Endothelial cell (in vitro differentiated cells): ENCODE measurements around the gene MLLT3. TPM values are rescaled to one million over a fixed set of nuclear protein-coding genes. Genes with fewer than 3 reads are reported as not detected.

ENCODE experiments used
- DNase-seq: peaks from one replicate; pipeline ENCODE4 v3.0.0; 2021; ENCODE audit warnings: low spot score
- H3K27ac Mint-ChIP-seq: one replicate; pipeline ENCODE4 v1.8.0; 2021; ENCODE audit warnings: mixed read lengths, inconsistent platforms; ENCODE audit not compliant: unreplicated experiment
- H3K27me3 Mint-ChIP-seq: one replicate; pipeline ENCODE4 v1.8.0; 2021; ENCODE audit warnings: mild to moderate bottlenecking, moderate library complexity, mixed read lengths, inconsistent platforms; ENCODE audit not compliant: unreplicated experiment
- H3K36me3 Mint-ChIP-seq: one replicate; pipeline ENCODE4 v1.8.0; 2021; ENCODE audit warnings: mild to moderate bottlenecking, low read depth, mixed read lengths, inconsistent platforms; ENCODE audit not compliant: unreplicated experiment
- H3K4me1 Mint-ChIP-seq: one replicate; pipeline ENCODE4 v1.8.0; 2021; ENCODE audit warnings: mild to moderate bottlenecking, mixed read lengths, inconsistent platforms; ENCODE audit not compliant: unreplicated experiment
- H3K4me3 Mint-ChIP-seq: one replicate; pipeline ENCODE4 v1.8.0; 2021; ENCODE audit warnings: mild to moderate bottlenecking, mixed read lengths, inconsistent platforms; ENCODE audit not compliant: unreplicated experiment
- H3K9me3 Mint-ChIP-seq: one replicate; pipeline ENCODE4 v1.8.0; 2021; ENCODE audit warnings: mixed read lengths, inconsistent platforms; ENCODE audit not compliant: unreplicated experiment
- total RNA-seq: library from RNA; stranded (reverse); fragmentation: NEBNext Ultra II Directional; extraction: Animal tissue kit (Norgen Biotek cat#: 25700); gene quantifications from one replicate; pipeline ENCODE4 v1.2.1, GENCODE V29; 2021; ENCODE audit not compliant: unreplicated experiment
- TF ChIP-seq, protein P1 (sequence below): fragments of 200-600 bp; sonication (generic); IDR thresholded peaks from one replicate; pipeline ENCODE4 v1.5.0; 2021; ENCODE audit warnings: antibody characterized with exemption; ENCODE audit not compliant: unreplicated experiment

Gene MLLT3
- total RNA-seq, 1 donor from 2014 or later, result 25.2 TPM

DNA sequence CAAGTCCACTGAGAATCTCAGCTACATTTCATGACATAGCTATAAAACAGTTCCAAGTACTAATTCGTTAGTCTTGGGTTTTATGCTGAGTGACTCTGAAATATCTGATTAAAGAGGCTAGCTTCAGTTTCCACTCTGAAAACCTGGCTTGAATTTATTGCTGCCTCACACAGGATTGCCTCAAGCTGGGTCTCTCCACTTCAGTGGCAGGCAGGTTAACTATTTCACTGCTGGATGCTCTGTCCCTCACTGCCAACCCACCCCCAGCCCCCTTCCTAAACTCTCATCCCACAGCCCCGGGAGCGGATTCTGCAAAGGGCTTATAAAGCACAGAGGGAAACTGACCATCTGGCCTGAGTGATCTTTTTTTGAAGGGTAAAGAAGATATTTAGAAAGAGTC, 318.3 kb downstream of the MLLT3 start:
- no peak overlapping the region for H3K27ac Mint-ChIP-seq
- peaks cover 16% of the 10 kb centered on the region for H3K4me1 Mint-ChIP-seq
- TF ChIP-seq, protein P1, sequence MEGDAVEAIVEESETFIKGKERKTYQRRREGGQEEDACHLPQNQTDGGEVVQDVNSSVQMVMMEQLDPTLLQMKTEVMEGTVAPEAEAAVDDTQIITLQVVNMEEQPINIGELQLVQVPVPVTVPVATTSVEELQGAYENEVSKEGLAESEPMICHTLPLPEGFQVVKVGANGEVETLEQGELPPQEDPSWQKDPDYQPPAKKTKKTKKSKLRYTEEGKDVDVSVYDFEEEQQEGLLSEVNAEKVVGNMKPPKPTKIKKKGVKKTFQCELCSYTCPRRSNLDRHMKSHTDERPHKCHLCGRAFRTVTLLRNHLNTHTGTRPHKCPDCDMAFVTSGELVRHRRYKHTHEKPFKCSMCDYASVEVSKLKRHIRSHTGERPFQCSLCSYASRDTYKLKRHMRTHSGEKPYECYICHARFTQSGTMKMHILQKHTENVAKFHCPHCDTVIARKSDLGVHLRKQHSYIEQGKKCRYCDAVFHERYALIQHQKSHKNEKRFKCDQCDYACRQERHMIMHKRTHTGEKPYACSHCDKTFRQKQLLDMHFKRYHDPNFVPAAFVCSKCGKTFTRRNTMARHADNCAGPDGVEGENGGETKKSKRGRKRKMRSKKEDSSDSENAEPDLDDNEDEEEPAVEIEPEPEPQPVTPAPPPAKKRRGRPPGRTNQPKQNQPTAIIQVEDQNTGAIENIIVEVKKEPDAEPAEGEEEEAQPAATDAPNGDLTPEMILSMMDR, result no peak
- H3K4me3 Mint-ChIP-seq, result no peak overlapping the region
- no peaks in the 10 kb centered on the region for H3K36me3 Mint-ChIP-seq
- H3K27me3 Mint-ChIP-seq, result peaks cover 2% of the 10 kb centered on the region
- no peak for DNase-seq
- H3K9me3 Mint-ChIP-seq, result no peaks in the 10 kb centered on the region

DNA sequence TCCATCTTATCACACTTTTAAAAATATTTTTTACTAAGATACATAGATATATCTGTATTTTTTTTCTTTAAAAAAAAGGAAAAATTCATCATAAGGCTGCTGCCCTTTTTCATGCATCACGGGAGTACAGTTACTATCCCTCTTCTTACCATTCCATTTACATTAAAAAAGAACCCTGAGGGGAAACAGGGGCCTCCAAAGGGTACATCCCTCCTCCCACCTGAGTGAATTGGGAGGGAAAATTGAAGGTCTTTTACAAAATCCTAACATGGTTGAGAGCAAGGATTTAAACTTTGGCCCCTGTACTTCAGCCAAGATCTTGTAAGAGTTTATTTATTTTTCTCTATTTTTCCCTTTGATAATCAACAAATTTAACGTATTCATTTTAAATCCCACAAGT, 319.2 kb downstream of the MLLT3 start:
- H3K27me3 Mint-ChIP-seq, result peaks cover 2% of the 10 kb centered on the region
- TF ChIP-seq, protein P1, result no peak
- DNase-seq, result no peak
- H3K9me3 Mint-ChIP-seq, result no peaks in the 10 kb centered on the region
- peaks cover 13% of the 10 kb centered on the region for H3K4me1 Mint-ChIP-seq
- H3K36me3 Mint-ChIP-seq, result no peaks in the 10 kb centered on the region
- no peak overlapping the region for H3K4me3 Mint-ChIP-seq
- H3K27ac Mint-ChIP-seq, result no peak overlapping the region

DNA sequence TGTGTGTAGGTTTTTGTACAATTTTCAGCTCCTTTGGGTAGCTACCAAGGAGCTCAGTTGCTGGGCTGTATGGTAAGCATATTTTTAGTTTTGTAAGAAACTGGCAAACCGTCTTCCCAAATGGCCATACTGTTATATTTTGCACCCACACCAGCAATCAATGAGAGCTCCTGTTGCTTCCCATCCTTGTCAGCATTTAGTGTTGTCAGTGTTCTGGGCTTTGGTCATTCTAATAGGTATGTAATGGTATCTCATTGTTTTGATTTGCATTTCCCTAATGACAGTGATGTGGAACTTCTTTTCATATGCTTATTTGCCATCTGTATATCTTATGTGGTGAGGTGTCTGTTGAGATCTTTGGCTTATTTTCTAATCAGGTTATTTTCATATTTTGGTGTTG, 320.1 kb downstream of the MLLT3 start:
- peaks cover 3% of the 10 kb centered on the region for H3K27me3 Mint-ChIP-seq
- no peaks in the 10 kb centered on the region for H3K36me3 Mint-ChIP-seq
- no peaks in the 10 kb centered on the region for H3K9me3 Mint-ChIP-seq
- peaks cover 5% of the 10 kb centered on the region for H3K4me1 Mint-ChIP-seq
- TF ChIP-seq, protein P1, result no peak
- H3K27ac Mint-ChIP-seq, result no peak overlapping the region
- DNase-seq, result no peak
- no peak overlapping the region for H3K4me3 Mint-ChIP-seq

DNA sequence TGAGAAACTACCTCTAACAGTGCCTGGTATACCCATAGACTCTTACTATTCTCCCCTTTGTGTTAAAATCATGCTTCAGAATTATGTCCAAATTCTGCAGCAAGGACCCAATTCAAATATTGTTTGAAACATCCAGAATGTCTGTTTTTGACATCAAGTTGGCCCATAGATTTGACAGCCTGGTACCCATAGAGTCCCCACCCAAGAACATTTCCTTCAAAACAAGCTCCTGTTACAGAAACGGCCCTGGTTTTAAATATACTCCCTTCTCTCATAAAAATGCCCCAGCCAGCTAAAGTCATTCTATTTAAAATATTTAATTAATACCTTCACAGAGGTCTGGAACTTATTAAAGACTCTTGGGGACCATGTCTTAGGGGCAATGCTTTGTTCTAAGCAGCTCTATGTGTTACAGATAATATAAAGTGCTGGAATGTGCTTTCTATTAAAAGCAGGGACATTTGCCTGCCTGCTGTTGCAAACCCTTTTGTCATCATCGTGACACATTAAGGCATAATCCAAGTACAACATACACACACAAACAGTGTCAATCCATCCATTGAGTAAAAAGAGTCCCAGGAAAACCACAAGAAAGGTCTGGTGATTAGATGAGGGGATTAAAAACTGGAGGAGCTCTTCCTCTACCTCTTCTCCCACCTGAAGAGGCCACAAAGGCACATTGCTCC, 321.7 kb downstream of the MLLT3 start:
- Mint-ChIP-seq H3K4me3 (no peak overlapping the region), H3K4me1 (peaks cover 2% of the 10 kb centered on the region), H3K9me3 (no peaks in the 10 kb centered on the region), H3K27ac (no peak overlapping the region), H3K27me3 (peaks cover 1% of the 10 kb centered on the region), H3K36me3 (no peaks in the 10 kb centered on the region)
- no peak for DNase-seq
- TF ChIP-seq, protein P1, result no peak

DNA sequence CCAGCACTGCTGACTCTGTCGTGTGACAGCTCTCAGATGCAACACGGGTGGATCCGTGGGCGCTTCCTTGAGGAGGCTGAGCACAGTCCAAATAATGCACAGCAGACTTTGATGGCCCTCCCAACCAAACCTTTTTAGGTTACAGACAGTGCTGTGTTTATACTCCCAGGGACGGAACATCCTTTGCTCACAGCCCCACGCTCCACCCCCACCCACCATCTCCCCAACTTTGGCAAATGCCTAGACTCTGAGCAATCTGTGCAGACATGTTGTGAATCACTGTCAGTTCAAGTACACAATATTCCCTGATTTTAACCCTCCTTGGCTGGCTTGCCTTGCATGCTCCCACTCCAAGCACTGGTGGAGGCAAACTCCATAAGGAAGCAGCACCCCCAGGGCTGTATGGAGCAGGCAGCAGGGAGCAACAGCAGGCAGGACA, 324.6 kb downstream of the MLLT3 start:
- H3K9me3 Mint-ChIP-seq, result no peaks in the 10 kb centered on the region
- DNase-seq, result no peak
- no peak overlapping the region for H3K4me3 Mint-ChIP-seq
- TF ChIP-seq, protein P1, result no peak
- H3K36me3 Mint-ChIP-seq, result no peaks in the 10 kb centered on the region
- H3K27ac Mint-ChIP-seq, result no peak overlapping the region
- peaks cover 3% of the 10 kb centered on the region for H3K27me3 Mint-ChIP-seq
- H3K4me1 Mint-ChIP-seq, result no peaks in the 10 kb centered on the region
